Measurements from ENCODE around the gene FAM149B1. TPM values are rescaled to one million over a fixed set of nuclear protein-coding genes. Genes with fewer than 3 reads are reported as not detected.
A peak's percentile ranks its signal among the peaks of the same experiment; 100 is the strongest.

FAM149B1 gene
- polyA plus RNA-seq, 10 donors, result 16.4 to 37.2 (median 23.6) TPM

DNA sequence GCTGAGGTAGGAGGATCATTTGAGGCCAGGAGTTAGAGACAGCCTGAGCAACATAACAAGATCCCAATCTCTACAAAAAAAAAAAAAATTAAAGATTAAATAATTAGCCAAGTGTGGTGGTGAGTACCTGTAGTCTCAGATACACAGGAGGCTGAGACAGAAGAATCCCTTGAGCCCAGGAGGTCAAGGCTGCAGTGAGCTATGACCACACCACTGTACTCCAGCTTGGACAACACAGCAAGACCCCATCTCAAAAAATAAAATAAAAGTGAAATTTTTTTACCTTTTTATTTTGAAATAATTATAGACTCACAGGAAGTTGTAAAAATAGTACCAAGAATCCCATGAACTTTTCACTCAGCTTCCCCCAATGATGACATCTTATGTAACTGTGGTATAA lies 4.9 kb downstream of the FAM149B1 start:
- no peak for DNase-seq

DNA sequence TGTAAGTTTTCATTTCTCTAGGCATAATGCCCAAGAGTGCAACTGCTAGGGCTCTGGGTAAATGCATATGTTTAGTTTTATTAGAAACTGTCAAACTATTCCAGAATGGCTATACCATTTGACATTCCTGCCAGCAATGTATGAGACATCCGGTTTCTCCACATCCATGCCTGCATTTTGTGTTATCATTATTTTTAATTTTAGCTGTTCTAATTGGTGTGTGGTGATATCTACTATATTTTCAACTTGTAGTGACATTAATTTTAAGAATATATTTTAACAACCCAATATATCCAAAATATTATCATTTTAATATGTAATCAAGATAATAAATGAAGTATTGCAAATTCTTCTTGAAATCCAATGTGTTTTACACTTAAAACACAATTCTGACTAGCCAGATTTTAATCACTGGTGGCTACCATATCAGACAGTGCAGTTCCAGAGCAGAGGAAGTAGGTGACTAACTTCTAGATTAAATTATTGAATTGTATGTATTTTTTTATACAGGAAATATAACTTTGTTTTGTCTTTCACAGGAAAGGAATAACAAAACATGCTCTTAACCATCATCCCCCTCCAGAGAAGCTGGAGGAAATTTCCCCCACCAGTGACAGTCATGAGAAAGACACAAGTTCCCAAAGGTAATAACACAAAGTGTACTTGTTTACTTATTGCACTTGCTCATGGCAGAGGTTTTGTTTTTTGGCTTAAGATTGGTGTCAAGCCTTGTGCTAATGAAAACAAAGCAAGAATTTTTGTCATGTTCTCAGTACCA lies 6.4 kb downstream of the FAM149B1 start:
- no peak for DNase-seq

- DNase-seq, result no peak
Measured at GRCh38 chr10:73182568-73182967, 14.6 kb downstream of the FAM149B1 start.

DNA sequence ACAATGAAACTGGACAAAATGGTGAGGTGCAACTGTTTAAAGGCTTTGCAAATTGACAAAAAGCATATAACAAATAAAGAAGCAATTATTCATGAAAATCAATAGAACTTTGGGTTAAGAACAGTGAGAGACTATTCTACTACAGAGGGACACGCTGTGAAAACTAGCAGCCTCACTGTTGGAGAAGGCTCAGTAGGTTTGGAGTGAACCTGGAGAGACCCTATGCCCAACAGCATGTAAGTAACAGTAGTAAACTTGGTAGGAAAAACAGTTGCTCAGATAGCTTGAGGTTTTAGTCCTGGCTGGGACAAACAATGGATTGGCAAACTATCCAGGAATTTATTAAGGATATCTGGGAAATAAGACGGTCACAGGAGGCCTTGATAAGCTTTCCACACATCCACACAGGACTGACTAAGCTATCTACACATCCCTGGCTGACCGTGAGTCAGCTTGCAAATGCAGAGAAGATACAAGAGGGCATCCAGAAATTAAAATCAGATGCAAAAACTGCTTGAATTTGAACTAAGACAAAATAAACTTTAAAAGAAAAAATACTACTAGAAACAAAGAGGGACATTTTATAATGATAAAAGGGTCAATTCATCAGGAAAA lies 15.9 kb downstream of the FAM149B1 start:
- no peak for DNase-seq

- DNase-seq, result no peak
Measured at GRCh38 chr10:73186266-73186665, 18.3 kb downstream of the FAM149B1 start.

- no peak for DNase-seq
Measured at GRCh38 chr10:73190188-73190587, 22.3 kb downstream of the FAM149B1 start.

DNA sequence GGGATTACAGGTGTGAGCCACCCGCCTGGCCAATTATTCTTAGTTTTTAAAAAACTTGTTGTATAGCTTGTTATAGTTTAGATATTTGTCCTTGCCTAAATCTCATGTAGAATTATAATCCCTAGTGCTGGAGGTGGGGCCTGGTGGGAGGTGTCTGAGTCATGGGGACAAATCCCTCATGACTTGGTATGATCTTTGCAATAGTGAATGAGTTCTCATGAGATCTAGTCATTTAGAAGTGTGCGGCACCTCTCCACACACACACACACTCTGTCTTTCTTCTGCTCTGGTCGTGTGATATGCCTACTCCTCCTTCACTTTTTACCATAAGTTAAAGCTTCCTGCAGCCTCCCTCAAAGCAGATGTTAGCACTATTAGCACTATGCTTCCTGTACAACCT lies 37.2 kb downstream of the FAM149B1 start:
- no peak for DNase-seq

GRCh38 chr10:73205890-73206289 lies 38.0 kb downstream of the FAM149B1 start:
- no peak for DNase-seq

- no peak for DNase-seq
Measured at GRCh38 chr10:73206385-73206784, 38.5 kb downstream of the FAM149B1 start.

- DNase-seq, result peak in 1 of 3 donors; percentile 34
Measured at GRCh38 chr10:73207883-73208282, 40.0 kb downstream of the FAM149B1 start.

GRCh38 chr10:73209705-73210104 lies 41.8 kb downstream of the FAM149B1 start:
- DNase-seq, result no peak

DNA sequence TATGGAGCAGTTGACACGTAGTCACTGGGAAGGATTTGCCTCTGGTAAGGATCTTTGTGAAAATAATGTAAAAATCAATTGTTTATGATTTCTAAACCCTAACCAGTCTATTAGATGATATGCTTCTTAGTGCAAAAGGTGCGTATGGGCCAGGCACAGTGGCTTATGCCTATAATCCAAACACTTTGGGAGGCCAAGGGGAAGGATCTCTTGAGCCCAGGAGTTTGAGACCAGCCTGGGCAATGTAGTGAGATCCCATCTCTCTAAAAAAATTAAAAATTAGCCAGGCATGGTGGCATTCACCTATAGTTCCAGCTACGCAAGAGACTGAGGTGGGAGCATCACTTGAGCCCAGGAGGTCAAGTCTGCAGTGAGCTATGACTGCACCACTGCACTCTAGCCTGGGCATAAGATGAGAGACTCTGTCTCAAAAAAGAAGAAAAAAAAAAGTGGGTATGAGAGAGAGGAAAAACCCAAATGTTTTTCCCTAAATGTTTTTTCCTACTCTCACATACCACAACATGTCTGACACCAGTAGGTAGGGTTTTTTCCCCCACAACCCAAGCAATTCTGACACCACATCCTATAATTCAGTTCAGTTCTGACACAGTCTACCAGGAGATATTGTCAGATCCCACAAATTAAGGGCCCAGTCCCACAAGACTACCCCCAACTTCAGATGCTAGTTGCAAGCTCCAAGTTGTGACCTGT lies 42.6 kb downstream of the FAM149B1 start:
- DNase-seq, result no peak

- DNase-seq, result no peak
Measured at GRCh38 chr10:73211106-73211811, 43.3 kb downstream of the FAM149B1 start.

GRCh38 chr10:73215749-73216148 lies 47.8 kb downstream of the FAM149B1 start:
- DNase-seq, result no peak

- DNase-seq, result no peak
Measured at GRCh38 chr10:73217628-73218027, 49.7 kb downstream of the FAM149B1 start.

DNA sequence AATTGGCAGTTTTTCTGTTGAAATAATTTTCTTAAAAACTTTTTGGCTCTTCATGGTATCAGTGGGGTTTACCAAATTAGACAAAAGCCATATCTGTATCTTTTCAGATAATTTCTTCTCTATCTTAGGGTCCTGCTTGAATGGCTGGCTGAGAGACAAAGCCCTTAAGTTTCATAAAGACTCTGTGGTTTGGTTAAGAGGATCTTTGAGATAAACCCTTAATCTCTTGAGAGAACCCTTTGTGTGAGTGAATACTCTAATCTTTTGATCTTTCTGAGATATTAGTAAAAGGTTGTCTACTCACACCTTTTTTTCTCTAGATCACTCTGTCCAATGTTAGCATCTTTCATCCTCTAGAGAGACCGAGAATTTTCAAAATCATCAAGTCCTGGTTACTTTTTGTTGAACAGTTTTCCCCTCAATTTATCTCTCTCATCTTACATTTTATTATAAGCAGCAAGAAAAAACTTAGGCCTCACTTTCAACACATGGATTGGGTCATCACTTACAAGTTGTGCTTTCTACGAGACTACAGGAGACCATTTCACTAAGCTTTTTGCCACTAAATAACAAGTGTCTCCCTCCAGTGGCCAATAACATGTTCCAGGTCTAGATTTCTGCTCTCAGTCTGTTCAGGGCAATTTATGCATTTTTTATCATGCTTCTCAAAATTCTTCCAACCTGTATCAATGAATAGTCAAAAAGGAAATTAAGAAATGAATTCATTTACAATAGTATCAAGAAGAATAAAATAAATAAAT lies 50.7 kb downstream of the FAM149B1 start:
- no peak for DNase-seq

DNA sequence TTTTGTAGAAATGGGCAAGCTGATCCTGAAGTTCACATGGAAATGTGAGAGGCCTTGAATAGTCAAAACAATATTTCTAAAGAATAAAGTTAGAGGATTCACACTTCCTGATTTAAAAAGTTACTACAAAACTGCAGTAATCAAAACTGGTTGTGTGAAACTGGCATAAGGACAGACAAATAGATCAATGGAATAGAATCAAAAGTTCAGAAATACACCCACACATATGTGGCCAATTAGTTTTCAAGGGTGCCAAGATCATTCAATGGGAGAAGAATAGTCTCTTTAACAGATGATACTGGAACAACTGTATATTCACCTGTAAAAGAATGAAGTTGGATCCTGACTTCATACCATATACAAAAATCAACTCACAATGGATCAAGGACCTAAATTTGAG lies 51.5 kb downstream of the FAM149B1 start:
- DNase-seq, result no peak

DNA sequence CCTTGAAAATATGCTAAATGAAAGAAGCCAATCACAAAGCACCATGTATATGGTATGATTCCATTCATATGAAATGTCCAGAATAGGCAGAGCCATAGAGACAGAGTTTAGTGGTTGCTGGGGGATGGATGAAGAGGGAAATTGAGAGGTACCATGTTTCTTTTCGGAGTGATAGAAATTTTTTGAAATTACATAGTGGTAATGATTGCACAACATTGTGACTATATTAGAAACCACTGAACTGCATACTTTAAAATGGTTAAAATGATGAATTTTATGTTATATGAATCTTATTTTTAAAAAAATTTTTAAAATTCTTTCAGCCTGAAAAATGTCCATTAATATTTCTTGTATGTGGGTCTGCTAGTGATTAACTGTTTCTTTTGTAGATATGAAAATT lies 53.1 kb downstream of the FAM149B1 start:
- DNase-seq, result no peak

- DNase-seq, result no peak
Measured at GRCh38 chr10:73225518-73225917, 57.6 kb downstream of the FAM149B1 start.

DNA sequence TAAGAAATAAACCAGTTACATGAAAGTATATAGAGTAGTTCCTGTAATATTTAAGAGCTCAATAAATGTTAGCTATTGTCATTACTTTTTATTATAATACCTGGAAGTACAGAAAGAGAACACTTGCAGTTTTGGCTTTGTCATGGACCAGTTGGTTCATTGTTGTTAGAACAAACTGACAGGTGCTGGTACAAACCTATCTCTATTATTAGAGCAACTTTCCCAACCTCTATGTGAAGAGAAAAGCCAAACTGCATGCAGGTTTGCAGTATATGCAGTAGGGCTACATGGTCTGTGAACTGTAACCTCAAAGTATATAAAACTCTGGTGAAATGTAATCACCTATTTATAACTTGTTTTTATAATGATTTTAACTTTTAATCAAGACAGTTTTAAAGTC lies 58.7 kb downstream of the FAM149B1 start:
- DNase-seq, result no peak

DNA sequence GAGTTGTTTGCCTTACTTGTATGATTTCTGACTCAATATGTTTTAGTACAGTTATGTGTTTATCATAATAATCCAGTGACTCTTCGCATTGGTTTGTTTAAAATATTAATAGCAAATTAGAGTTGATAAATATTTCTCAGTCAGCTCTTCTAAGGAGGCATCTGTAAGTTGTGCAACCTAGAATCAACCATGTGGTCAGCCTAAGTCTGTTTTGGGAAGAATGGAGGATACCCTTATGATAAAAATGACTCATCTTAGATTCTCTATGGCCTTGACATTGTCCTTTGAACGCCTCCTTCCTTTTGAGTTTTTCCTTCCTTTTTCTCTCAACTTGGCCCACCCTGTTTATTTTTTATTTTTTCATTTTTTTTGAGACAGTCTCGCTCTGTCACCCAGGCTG lies 60.3 kb downstream of the FAM149B1 start:
- DNase-seq, result no peak

- no peak for DNase-seq
Measured at GRCh38 chr10:73229567-73229966, 61.6 kb downstream of the FAM149B1 start.

Measured in muscle of back (tissue), 11 donors.